ENCODE results near the gene OLFML3. TPM values are rescaled to one million over a fixed set of nuclear protein-coding genes. Genes with fewer than 3 reads are reported as not detected.
A peak's percentile ranks its signal among the peaks of the same experiment; 100 is the strongest.

OLFML3 gene
- total RNA-seq, 1 experiment from 2014 or later = 171 TPM

DNA sequence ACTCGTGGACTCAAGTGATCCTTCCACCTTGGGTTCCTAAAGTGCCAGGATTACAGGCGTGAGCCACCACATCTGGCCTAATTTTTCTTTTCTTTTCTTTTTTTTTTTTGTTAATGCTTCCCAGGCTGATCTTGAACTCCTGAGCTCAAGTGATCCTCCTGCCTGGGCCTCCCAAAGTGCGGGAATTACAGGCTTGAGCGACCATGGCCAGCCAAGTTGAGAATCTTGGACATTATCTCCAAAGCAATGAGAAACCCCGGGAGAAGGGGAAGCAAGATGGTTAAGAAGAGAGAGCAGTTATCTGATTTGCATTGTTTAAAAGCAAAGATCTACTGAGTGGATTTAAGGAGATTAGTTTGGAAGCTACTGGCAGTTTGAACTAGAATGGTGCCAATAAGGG lies 41.1 kb upstream of the OLFML3 start:
- H4K91ac ChIP-seq (ENCODE audit: insufficient read length, low read depth, low read length) = no peak overlapping the region
- no peak overlapping the region for H3T11ph ChIP-seq (ENCODE audit: low read length)
- no peak overlapping the region for H3K14ac ChIP-seq (ENCODE audit: insufficient read depth, low read length)
- no peaks in the 10 kb centered on the region for H3K79me1 ChIP-seq (ENCODE audit: insufficient read depth, low read depth, low read length, poor library complexity, severe bottlenecking)
- no peak overlapping the region for H3K9ac ChIP-seq (ENCODE audit: extremely low read depth, insufficient read length, low read length)
- H3K9me3 Mint-ChIP-seq = no peaks in the 10 kb centered on the region; a peak in 1 of 5 replicates
- H3K4me1 ChIP-seq (ENCODE audit: insufficient read depth, low read length) = no peaks in the 10 kb centered on the region
- no CpG with 5 or more reads among the region's 5 CpGs for WGBS (ENCODE audit: extremely low coverage, insufficient read length, low lambda C conversion rate)
- no peak overlapping the region for H2BK20ac ChIP-seq (ENCODE audit: low read depth, low read length, poor library complexity, severe bottlenecking)
- no peak overlapping the region for H3K18ac ChIP-seq (ENCODE audit: insufficient read length, low read depth, low read length)
- no peak overlapping the region for H2BK5ac ChIP-seq (ENCODE audit: insufficient read length, low read length)
- no peak overlapping the region for H3K4me2 ChIP-seq (ENCODE audit: insufficient read depth, insufficient read length, low read length)
- H3K79me2 ChIP-seq (ENCODE audit: insufficient read depth, low read length) = peaks cover 15% of the 10 kb centered on the region; the same call in 1 of the 2 replicates
- no peak overlapping the region for H3K56ac ChIP-seq (ENCODE audit: insufficient read length, low read depth, low read length)
- no peaks in the 10 kb centered on the region for H3K23me2 ChIP-seq (ENCODE audit: insufficient read length, low read depth, low read length, poor library complexity, severe bottlenecking)
- H4K5ac ChIP-seq (ENCODE audit: insufficient read length, low read depth, low read length) = no peak overlapping the region
- no peak overlapping the region for H3K4me3 Mint-ChIP-seq
- no peak overlapping the region for H2BK15ac ChIP-seq (ENCODE audit: low read depth, low read length)
- no peaks in the 10 kb centered on the region for H3K9me3 ChIP-seq (ENCODE audit: control insufficient read depth, low read depth, low read length)
- no peak overlapping the region for H3K23ac ChIP-seq (ENCODE audit: insufficient read length, low read depth, low read length)
- no peak overlapping the region for H4K8ac ChIP-seq (replicated peaks; ENCODE audit: insufficient read length, low read depth, low read length)
- H2AK5ac ChIP-seq (ENCODE audit: insufficient read length, low read length) = no peak overlapping the region
- TF ChIP-seq, protein P1, sequence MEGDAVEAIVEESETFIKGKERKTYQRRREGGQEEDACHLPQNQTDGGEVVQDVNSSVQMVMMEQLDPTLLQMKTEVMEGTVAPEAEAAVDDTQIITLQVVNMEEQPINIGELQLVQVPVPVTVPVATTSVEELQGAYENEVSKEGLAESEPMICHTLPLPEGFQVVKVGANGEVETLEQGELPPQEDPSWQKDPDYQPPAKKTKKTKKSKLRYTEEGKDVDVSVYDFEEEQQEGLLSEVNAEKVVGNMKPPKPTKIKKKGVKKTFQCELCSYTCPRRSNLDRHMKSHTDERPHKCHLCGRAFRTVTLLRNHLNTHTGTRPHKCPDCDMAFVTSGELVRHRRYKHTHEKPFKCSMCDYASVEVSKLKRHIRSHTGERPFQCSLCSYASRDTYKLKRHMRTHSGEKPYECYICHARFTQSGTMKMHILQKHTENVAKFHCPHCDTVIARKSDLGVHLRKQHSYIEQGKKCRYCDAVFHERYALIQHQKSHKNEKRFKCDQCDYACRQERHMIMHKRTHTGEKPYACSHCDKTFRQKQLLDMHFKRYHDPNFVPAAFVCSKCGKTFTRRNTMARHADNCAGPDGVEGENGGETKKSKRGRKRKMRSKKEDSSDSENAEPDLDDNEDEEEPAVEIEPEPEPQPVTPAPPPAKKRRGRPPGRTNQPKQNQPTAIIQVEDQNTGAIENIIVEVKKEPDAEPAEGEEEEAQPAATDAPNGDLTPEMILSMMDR (conservative IDR thresholded peaks at IDR 0.05) = no peak
- no peaks in the 10 kb centered on the region for H3K27me3 ChIP-seq (ENCODE audit: insufficient read depth, low read length)
- no peak overlapping the region for H2AFZ ChIP-seq (ENCODE audit: low read length)
- no peak overlapping the region for H3K27ac ChIP-seq (ENCODE audit: insufficient read length, low read depth, low read length)
- no peak for DNase-seq
- H3K4ac ChIP-seq (ENCODE audit: low read depth, low read length) = no peak overlapping the region
- no peak overlapping the region for H2BK120ac ChIP-seq (ENCODE audit: low read depth, low read length, poor library complexity, severe bottlenecking)
- H2BK12ac ChIP-seq (ENCODE audit: insufficient read length, low read depth, low read length) = no peak overlapping the region
- H3K27ac Mint-ChIP-seq = peak overlapping the region; percentile 16 to 62 (median 41); a peak in 4 of 7 replicates
- H3K4me1 Mint-ChIP-seq = peaks cover 18 to 19% of the 10 kb centered on the region in 2 experiments
- peaks cover 15 to 25% (median 16%) of the 10 kb centered on the region in 3 experiments; a peak in 6 of 7 replicates for H3K36me3 Mint-ChIP-seq (ENCODE audit: insufficient read depth in 1 of 3, low read depth in 3 of 3)
- H4K20me1 ChIP-seq (ENCODE audit: control insufficient read depth, insufficient read depth, insufficient read length) = no peaks in the 10 kb centered on the region
- H3K27me3 Mint-ChIP-seq (ENCODE audit: low read depth) = no peaks in the 10 kb centered on the region; the same call in 1 of the 2 replicates

All from H9 (cell line).